DND-41 (cell line): ENCODE data around the gene ADRM1.

Source experiments
- ATAC-seq: fragments of 200-7000 bp; cut with Tn5 transposase; 3 replicates; pipeline ENCODE4 v1.9.1; 2021; ENCODE audit warnings: low read depth; ENCODE audit not compliant: insufficient read depth
- DNase-seq: peaks from one replicate; pipeline ENCODE4 v3.0.0-alpha.2; 2020
- H2AFZ ChIP-seq: 2 replicates; pipeline ENCODE4 v1.6.0; 2012; ENCODE audit warnings: low read depth, low read length
- H3K27ac ChIP-seq: 2 replicates; pipeline ENCODE4 v1.5.1; 2012; ENCODE audit warnings: low read length, inconsistent platforms
- H3K27me3 ChIP-seq: fragments of 200-600 bp; sonication (generic); 2 replicates; pipeline ENCODE4 v1.6.0; 2012; ENCODE audit warnings: low read length, mild to moderate bottlenecking, inconsistent platforms; ENCODE audit not compliant: insufficient read depth, poor library complexity
- H3K36me3 ChIP-seq: 2 replicates; pipeline ENCODE4 v1.5.1; 2012; ENCODE audit warnings: low read length, inconsistent platforms; ENCODE audit not compliant: insufficient read depth
- H3K4me1 ChIP-seq: 2 replicates; pipeline ENCODE4 v1.5.1; 2012; ENCODE audit warnings: mild to moderate bottlenecking, low read length; ENCODE audit not compliant: insufficient read depth
- H3K4me2 ChIP-seq: 2 replicates; pipeline ENCODE4 v1.6.0; 2012; ENCODE audit warnings: mild to moderate bottlenecking, moderate library complexity, low read length, inconsistent platforms; ENCODE audit not compliant: insufficient read depth
- H3K4me3 ChIP-seq, 2 experiments: fragments of 200-600 bp in 1 of 2; shearing (Covaris generic) in 1 of 2; 2 replicates each; pipeline ENCODE4 v1.5.1; 2012 to 2016; ENCODE audit warnings: inconsistent platforms in 2 of 2, low read length in 2 of 2, mild to moderate bottlenecking in 2 of 2, low read depth in 1 of 2, moderate library complexity in 1 of 2
- H3K79me2 ChIP-seq: 2 replicates; pipeline ENCODE4 v1.6.0; 2012; ENCODE audit warnings: low read length, inconsistent platforms; ENCODE audit not compliant: insufficient read depth
- H3K9ac ChIP-seq: 2 replicates; pipeline ENCODE4 v1.6.0; 2012; ENCODE audit warnings: low read depth, mild to moderate bottlenecking, inconsistent platforms, low read length, moderate library complexity
- H3K9me3 ChIP-seq: 2 replicates; pipeline ENCODE4 v1.5.1; 2012; ENCODE audit warnings: low read length, moderate library complexity, mild to moderate bottlenecking, inconsistent platforms; ENCODE audit not compliant: insufficient read depth, severe bottlenecking
- H4K20me1 ChIP-seq: 2 replicates; pipeline ENCODE4 v1.6.0; 2012; ENCODE audit warnings: low read length; ENCODE audit not compliant: insufficient read depth
- CTCF ChIP-seq: IDR thresholded peaks from 2 replicates; pipeline ENCODE4 v1.5.1; 2012; ENCODE audit warnings: borderline replicate concordance, low read length, moderate library complexity, mild to moderate bottlenecking; ENCODE audit not compliant: poor library complexity, severe bottlenecking; ENCODE audit errors: extremely low read depth
- EZH2 ChIP-seq: IDR thresholded peaks from 3 replicates; pipeline ENCODE4 v1.6.1; 2012; ENCODE audit warnings: borderline replicate concordance, low read depth, mild to moderate bottlenecking, moderate library complexity, low read length, inconsistent platforms; ENCODE audit not compliant: severe bottlenecking

The ADRM1 gene

GRCh38 chr20:62309198-62309944 is 6.6 kb downstream of the ADRM1 start:
- Histone ChIP-seq H3K9ac (no peak overlapping the region), H3K36me3 (peaks cover 50% of the 10 kb centered on the region), H3K4me3 (no peak overlapping the region), H3K27ac (no peak overlapping the region), H2AFZ (no peak overlapping the region), H3K27me3 (no peaks in the 10 kb centered on the region), H3K4me1 (peaks cover 18% of the 10 kb centered on the region), H4K20me1 (peaks cover 45% of the 10 kb centered on the region), H3K9me3 (no peaks in the 10 kb centered on the region), H3K4me2 (no peak overlapping the region), H3K79me2 (peaks cover 25% of the 10 kb centered on the region)
- DNase-seq (no peak), ATAC-seq (no peak)
- TF ChIP-seq EZH2 (no peak), CTCF (no peak)

GRCh38 chr20:62309947-62310756 is 7.4 kb downstream of the ADRM1 start:
- H2AFZ ChIP-seq, result no peak overlapping the region
- peaks cover 42% of the 10 kb centered on the region for H3K36me3 ChIP-seq
- H3K4me3 ChIP-seq, result no peak overlapping the region
- no peaks in the 10 kb centered on the region for H3K9me3 ChIP-seq
- no peak overlapping the region for H3K27ac ChIP-seq
- TF ChIP-seq CTCF (no peak), EZH2 (no peak)
- DNase-seq (no peak), ATAC-seq (0 out of 3 replicates have a peak, but pooled peaks have one; percentile 18)
- peaks cover 10% of the 10 kb centered on the region for H3K4me1 ChIP-seq
- H4K20me1 ChIP-seq, result peaks cover 41% of the 10 kb centered on the region
- peaks cover 17% of the 10 kb centered on the region for H3K79me2 ChIP-seq
- no peak overlapping the region for H3K4me2 ChIP-seq
- H3K9ac ChIP-seq, result no peak overlapping the region
- no peaks in the 10 kb centered on the region for H3K27me3 ChIP-seq

- Histone ChIP-seq H3K4me1 (peaks cover 5% of the 10 kb centered on the region), H3K36me3 (peaks cover 36% of the 10 kb centered on the region), H3K4me2 (no peak overlapping the region), H2AFZ (no peak overlapping the region), H3K4me3 (no peak overlapping the region), H3K9me3 (no peaks in the 10 kb centered on the region), H3K79me2 (peaks cover 11% of the 10 kb centered on the region), H3K27me3 (no peaks in the 10 kb centered on the region), H3K27ac (no peak overlapping the region), H4K20me1 (peaks cover 35% of the 10 kb centered on the region), H3K9ac (no peak overlapping the region)
- TF ChIP-seq CTCF (no peak), EZH2 (no peak)
- ATAC-seq (no peak), DNase-seq (no peak)
These were observed 7.9 kb downstream of the ADRM1 start for GRCh38 chr20:62310757-62311121.
